Amygdala (tissue), 56 donors: ENCODE measurements around the gene ZNF415.
A peak's percentile ranks its signal among the peaks of the same experiment; 100 is the strongest.
"Not testable (repeated sequence)": the region's sequence is repeated elsewhere in the genome, so short reads cannot be mapped to it uniquely, and the experiment has no call there.

Source experiments
- DNase-seq, 56 donors: peaks; one replicate each; lab custom pipeline; 2025; lab: John Stamatoyannopoulos, UW

Gene ZNF415

DNA sequence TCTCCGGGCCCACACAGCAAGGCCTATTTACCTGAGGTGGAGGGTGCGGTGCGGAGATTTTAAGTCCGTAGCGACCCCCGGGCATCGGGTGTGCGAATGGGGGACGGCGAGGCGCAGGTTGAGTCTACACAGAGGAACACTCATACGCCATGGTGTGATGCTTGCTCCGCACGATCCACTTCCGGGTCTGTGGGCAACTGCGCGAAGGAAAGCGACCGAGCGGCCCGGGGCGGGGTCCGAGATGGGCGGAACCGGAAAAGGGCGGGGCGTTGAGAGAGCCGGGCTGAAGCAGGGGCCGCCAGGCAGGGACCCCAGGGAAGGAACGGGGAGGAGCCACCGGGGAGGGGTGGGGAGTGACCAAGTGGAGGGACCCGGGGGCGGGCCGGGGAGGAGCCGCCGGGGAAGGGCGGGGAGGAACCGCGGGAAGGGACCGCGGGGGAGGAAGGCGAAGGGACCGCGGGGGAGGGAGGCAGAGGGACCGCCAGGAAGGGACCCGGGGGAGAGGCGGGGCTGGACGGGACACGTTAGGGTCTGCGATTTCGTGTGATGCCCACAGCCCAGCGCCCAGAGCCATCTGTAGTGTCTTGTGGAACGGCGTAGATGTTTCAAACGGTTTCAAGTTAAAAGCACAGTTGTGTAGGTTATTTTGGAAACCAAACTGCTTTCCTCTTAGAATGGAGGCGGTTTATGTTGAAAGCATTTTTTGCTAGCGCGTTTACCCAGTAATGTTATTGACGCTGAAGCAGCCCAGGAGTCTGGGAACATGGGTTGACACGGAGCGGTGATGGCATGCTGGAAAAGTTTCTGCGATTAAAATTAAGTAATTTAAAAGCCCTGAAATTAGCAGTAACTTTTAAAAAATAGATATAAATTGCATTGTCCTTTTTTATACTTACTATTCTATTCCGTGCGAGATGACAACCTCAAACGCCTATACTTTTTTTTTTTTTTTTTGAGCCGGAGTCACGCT, 29.2 kb downstream of the ZNF415 start, which contains the start of gene ZNF160:
Gene ZNF160, minus strand, starts transcription at position 189 of the 970 bp plus-strand sequence. CDS start 17,146 bp downstream, outside the sequence.
- peak; percentile 67 to 99 (median 97) for DNase-seq

DNA sequence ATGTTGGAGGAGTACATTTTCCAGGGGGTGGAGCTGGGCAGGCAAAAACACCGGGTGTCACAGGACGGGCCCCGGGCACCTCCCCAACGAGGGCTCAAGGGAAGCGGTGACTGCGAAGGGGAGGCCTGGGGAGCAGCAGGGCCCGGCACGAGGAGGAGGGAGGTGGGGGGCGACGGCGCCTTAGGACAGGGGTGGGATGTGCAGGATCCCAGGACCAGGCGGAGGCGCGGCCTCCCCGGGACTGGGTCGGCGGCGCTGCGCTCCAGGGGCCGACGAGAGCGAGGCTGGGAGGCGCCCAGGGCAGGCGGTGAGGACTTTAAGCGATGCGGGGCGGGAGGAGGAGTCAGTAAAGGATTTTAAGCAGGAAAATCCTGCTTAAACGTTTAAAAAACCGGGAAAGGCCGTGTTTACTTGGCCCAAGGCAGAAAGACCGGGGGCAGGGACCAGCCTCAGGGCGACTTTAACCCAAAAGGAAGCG, 29.9 kb downstream of the ZNF415 start:
- peak in 10 of 56 donors; percentile 23 to 54 (median 36) for DNase-seq

DNA sequence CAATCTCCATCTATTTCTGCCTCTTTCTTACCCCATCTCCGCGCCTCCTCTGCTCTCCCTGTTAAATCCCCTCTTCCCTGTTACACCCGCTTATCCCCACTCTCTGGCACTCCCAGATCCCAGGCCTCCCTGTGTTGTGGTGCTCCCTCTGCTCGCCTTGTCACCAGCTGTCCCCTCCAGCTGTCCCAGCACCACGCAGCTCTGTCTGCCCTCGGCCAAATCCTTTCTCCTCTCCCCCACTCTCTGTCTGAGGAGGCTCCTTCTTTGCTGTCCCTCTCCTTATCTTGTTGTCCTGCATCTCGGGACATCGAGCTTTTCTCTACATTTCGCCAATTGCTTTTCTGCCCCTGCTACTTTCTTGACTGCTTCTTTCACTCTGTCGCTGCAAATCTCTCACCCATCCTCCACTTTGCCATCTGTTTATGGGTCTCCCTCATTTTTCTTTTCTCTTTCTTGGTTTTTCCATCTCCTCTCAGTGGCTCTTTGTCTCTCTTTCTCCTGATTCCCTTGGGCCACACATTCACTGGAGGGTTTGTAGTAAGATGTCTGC, 30.4 kb downstream of the ZNF415 start:
- DNase-seq: peak in 1 of 56 donors; percentile 4

DNA sequence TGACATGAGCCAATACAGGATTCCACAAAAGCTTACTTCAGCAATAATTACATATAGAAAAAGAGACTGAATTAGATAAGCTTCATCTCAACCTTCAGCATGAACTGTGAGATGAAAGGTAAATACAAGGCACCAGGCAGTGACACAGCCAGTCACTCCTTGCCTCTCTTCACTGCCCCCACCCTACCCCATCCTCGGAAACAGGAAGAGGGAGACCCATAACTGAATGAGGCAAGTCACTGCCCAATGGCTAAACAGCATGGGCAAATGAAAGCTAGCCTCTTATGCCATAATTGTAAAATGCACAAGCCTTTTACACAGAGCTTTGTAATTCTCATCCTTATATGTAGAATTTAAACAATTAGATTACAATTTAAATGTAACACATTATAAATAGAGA, 31.2 kb downstream of the ZNF415 start:
- no peak for DNase-seq

DNA sequence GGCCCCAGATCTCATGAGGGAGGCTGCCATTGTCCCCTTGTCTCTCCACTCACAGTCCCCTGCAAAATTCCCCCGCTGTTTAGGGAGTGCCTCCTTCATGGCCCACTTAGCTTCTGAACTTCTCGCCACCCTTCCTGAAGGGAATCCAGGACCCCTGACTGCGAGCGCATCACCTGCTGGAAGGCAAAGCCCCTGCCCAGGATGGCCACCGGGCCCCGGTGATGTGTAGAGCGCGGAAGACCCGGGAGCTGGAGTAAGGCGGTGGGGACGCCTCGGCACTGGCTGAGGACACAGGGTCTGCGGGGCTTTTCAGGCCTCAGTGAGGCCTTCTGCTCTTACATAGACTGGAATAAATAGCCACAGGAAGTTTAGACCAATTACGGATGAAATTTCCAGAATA, 34.1 kb downstream of the ZNF415 start:
- not testable (repeated sequence) for DNase-seq

DNA sequence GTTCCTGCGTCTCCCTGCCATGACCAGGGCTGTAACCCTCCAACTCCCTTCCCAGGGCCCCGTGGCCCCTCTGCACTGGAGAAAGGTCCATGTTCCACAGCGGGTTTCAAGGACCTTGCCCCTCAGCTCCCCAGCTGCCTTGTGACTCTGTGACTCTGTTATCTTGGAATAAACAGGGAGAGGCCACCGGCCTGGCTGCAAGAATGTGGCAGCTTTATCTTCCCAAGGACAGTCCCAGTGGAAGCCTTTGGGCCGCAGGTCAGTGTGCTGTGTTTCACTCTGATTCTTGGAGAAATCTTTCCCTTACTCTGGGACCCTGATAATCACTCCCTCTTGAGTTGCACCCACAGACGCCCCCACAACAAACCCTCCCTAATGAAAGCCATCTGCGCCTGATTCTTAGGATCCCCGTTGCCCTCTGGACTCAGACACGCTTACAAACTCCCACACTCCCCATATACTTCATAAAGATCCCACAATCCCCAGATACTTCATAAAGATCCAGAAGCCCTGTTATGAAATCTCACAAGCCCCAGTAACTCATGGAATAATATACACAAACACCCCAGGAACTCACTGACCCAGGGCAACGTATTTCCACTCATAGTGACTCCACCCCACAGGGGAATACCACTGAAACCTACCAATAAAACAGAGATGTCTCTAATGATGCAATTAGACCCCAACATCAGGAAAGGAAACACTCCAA, 35.6 kb downstream of the ZNF415 start:
- DNase-seq: not testable (repeated sequence)

DNA sequence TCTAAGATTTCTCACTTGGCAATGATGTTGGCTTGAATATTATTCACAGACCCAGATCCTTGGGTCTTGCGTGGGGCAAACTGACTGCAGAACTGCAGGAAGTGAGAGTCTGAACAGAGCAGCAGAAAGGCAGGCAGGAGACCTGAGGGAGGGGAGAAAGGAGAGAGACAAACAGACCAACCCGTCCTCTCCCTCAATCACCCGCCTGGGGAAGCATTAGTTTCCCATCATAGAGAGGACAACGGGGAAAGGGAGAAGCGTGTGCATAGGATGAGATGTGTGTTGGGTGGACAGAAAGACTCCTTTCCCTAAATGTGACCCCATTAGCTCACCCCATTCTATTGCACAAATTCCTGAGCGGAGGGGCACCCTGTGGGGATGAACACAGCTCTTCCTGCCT, 36.1 kb downstream of the ZNF415 start:
- DNase-seq: not testable (repeated sequence)

DNA sequence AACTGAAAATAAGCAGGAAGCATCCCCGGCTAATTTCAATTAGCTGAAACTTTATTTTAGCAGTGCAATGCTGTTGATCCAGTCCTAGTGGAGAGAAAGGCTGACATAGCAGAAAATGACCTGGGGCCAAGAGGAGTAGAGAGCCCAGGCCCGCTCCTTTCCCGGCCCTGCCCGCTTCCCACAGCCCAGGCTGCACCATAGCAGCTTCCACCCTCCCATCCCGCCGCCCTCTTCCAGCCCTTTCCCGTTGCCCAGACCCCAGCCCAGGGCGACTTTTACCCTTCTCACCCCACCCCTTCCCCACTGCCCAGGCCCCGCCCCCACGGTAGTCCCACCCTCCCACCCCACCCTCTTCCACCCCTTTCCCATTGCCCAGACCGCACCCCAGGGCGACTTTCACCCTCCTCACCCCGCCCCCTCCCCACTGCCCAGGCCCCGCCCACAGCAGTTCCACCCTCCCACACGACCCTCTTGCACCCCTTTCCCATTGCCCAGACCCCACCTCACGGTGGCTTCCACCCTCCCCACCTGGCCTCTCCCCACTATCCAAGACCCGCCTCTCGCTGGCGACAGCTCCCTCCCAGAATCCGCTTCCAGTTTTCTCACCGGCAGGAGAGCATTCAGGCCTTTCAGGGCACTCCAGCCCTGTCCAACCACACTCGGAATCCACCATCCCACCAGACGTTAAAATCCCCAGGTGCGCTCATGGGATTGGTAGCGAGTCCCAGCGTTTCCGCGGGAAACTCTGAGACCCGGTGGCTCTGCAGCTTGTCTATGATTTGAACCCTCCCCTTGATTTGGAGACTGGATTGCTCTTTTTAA, 37.7 kb downstream of the ZNF415 start:
- no peak for DNase-seq

DNA sequence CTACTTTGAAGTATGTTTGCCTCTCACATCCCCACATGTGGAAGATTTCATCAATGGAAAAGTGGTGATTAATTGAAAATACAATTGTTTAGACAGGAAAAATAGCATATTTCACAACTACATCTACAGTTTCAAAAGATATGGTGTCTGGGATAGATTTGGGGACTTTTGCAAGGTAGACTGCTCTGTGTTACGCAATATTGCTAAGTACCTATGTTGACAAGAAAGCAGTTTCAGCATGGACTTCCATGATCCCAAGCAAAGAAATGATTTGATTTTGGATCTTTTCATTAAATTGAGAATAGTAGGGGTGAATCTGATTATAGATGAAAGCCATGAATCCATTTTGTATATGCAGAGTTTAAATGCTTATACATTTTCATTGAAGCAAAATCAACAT, 40.0 kb downstream of the ZNF415 start:
- no peak for DNase-seq

DNA sequence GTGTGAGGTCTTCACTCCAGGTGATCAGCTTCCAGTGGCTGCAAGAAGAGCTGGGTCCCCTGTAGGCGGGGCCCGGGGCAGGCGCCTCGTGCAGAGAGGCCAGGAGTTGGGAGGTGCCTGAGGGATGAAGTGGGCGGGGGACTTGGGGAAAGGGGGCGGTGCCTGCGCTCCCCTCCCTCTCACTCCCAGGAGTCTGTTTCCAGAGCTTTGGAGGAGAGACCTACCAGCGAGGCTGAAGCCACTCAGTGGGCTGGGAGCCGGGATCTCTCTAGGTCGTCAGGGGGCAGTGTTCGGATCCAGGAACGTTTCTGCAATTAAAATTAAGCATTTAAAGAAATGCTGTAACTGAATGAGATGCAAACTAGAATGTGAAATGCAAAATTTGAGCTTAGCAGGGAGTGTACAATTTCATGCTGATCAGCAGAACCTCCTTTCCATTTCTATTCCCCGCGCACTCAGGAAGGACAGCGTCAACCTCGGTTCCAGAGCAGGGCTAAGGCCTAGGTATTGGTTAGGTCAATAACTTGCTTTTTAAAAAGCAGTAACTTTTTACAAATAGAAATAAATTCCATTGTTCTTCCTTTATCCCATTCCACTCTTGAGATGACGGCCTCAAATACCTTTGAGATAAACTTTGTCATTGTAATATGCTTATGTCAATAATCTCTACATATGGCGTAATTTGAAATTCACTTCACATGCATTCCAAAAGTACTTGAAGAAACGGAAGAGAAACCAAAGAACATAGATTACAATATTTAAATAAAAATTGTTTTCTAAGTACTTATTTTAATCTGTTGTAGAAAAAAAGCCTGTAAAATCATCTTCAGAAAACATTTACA, 41.1 kb downstream of the ZNF415 start:
- DNase-seq: no peak

DNA sequence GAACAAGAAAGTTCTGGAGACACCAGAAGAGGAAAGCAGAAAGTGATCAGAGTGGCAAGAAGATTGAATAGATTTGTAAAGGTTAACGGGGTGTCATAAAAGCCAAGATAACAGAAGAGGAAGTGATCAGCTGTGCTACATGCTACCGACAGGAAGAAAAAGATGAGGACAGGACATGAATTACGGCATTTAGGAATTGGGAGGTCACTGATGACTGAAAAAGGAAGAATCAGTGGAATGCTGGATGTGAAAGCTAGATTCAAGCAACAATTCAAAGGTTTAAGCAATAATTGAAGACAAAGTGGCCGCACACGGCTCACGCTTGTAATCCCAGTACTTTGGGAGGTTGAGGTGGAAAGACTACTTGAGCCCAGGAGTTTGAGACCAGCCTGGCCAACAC, 44.6 kb downstream of the ZNF415 start:
- no peak for DNase-seq

DNA sequence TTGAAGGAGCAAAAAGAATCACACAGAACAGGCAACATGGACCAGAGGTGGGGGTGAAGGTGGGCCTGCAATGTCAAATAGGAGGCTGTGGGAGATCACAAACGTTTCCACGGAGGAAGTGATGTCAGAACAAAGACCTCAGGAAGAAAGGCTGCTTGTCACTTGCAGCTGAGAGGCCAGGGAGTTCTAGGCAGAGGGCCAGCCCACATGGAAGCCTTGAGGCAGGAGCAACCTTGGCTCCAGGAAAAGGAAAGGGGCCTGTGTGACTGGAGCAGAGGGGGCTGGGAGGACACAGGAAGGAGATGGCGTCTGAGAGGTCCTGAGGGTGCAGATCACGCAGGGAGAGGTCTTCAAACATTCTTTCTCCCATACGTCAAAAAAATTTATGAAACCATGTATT, 45.8 kb downstream of the ZNF415 start:
- peak in 45 of 56 donors; percentile 1 to 85 (median 36) for DNase-seq

DNA sequence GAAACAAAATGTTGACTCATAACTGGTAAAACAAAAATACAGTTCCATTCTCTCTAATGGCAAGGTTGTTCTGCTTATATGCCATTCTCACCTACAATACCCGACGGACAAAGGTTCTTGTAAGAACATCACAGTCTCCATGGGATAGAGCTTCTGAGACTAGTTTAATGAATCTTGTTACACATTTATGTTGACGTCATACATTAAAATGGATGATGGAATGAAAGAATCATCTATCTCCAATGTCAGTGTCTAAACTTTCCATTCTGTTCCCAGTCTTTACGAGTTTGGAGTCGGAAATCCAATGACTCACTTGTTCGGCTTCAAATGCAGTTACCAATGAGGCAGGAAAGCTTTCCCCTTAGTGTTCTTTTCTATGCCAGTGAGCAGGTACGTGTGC, 47.2 kb downstream of the ZNF415 start:
- DNase-seq: no peak

DNA sequence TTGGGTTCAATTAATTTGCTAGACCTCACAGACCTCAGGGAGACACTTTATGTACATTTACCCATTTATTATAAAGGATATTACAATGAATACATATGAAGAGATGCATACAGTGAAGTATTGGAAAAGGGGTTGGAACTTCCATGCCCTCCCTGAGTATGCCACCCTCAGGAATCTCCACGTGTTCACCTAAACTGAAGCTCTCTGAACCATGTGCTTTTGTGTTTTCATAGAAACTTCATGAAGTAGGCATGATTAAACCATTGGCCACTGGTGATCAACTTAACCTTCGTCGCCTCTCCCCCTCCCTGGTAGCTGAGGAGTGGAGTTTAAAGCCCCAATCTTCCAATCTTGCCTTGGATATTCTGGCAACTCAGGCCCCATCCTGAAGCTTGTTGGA, 49.8 kb downstream of the ZNF415 start:
- no peak for DNase-seq

DNA sequence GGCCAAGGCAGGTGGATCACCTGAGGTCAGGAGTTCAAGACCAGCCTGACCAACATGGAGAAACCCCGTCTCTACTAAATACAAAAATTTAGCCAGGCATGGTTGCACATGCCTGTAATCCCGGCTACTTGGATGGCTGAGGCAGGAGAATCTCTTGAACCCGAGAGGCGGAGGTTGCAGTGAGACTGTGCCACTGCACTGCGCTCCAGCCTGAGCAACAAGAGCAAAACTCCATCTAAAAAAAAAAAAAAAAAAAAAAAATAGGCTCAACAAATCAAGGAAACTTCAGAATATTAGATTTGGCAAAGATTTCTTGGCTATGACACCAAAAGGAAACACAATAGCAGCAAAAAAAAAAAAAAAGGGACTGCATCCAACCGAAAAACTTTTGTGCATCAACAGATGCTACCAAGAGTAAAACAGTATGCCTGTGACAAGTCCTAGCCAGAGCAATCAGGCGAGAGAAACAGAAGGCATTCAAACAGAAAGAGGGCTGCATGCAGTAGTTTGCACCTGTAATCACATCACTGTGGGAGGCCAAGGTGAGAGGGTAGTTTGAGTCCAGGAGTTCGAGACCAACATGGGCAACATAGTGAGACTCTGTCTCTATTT, 53.3 kb downstream of the ZNF415 start:
- DNase-seq: no peak

DNA sequence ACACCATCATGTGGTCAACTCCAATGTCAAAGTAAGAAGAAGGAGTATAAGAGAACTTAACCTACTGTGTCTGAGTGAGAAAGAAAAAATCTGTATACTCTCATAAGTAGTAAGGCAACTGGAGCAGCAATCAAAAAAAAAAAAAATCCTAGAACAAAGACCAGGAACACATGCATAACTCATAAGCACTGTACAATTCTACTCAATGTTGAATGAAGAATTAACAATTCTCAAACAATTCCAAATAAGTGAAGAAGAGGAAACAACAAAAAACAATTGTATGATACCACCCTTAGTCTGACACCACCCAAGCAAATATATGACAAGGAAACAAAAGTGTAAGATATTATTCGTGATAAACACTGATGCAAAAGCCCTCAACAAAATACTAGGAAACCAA, 54.0 kb downstream of the ZNF415 start:
- DNase-seq: no peak

DNA sequence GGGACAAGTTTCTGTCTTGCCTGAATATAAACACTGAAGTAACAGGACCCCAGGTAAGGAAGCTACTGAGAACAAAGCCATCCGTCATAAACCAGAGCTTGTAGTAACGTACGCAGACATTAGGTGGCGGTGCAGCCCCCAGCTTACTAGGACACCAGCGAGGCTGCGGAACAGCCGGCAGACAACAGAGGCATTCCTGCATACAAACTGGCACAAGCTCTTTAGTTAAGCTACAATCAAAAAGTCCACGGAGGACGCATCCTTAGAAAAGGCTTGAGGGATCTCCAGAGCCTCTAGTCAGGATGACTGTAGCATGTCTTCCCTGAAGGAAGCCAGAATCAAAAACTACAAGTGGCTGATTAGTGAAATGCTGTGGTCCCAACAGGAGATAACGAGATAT, 55.7 kb downstream of the ZNF415 start:
- DNase-seq: peak in 51 of 56 donors; percentile 4 to 78 (median 32)

DNA sequence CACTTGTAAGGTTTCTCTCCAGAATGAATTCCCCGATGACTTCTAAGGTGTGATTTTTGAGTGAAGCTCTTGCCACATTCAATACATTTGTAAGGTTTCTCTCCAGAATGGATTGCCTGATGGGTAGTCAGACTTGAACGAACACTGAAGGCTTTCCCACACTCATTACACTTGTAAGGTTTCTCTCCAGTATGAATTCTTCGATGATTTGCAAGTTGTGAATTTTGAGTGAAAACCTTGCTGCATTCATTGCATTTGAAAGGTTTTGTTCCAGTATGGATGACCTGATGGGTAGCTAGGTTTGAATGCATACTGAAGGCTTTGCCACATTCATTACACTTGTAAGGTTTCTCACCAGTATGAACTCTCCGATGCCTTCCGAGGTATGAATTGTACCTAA, 63.9 kb downstream of the ZNF415 start:
- no peak for DNase-seq

DNA sequence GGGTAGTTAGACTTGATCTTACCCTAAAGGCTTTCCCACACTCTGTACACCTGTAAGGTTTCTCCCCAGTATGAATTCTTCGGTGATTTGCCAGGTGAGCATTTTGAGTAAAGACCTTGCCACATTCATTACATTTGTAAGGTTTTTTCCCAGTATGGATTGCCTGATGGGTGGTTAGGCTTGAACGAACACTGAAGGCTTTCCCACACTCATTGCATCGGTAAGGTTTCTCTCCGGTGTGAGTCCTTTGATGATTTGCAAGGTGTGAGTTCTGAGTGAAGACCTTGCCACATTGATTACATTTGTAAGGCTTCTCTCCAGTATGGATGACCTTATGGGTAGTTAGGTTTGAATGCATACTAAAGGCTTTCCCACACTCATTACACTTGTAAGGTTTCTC, 64.5 kb downstream of the ZNF415 start:
- DNase-seq: no peak
